ENCODE results near the gene COL11A2. TPM values are rescaled to one million over a fixed set of nuclear protein-coding genes. Genes with fewer than 3 reads are reported as not detected.

Gene COL11A2
- total RNA-seq, 1 donor = 1.8 TPM

GRCh38 chr6:33204415-33205190 lies 12.3 kb upstream of the COL11A2 start, which contains the start of gene HSD17B8:
HSD17B8 (plus strand) TSS chr6:33204655; CDS start chr6:33204669, 14 bp downstream.
- Histone ChIP-seq H4K20me1 (ENCODE audit: insufficient read depth, low read length) (peaks cover 32% of the 10 kb centered on the region), H3K27ac (ENCODE audit: low read depth, low read length) (peak within 1 kb of the TSS; percentile 91), H3K4me2 (ENCODE audit: insufficient read depth, low read length) (peak within 1 kb of the TSS; percentile 91), H3K9me3 (ENCODE audit: low read depth, low read length) (no peaks in the 10 kb centered on the region), H3K4me3 (ENCODE audit: insufficient read depth, low read length) (peak within 1 kb of the TSS; percentile 77), H3K79me2 (ENCODE audit: insufficient read depth, low read length) (peaks cover 54% of the 10 kb centered on the region), H3K4me1 (ENCODE audit: insufficient read depth, low read length) (peaks cover 58% of the 10 kb centered on the region), H3K36me3 (ENCODE audit: insufficient read depth, low read length) (peaks cover 29% of the 10 kb centered on the region), H2AFZ (ENCODE audit: low read length) (no peak within 1 kb of the TSS), H3K27me3 (ENCODE audit: insufficient read depth, low read length) (no peaks in the 10 kb centered on the region)
- peak; percentile 100 for DNase-seq (ENCODE audit: insufficient read length, low spot score, missing footprints)
- TF ChIP-seq CTCF (IDR thresholded peaks at IDR 0.05; ENCODE audit: extremely low read depth, low read depth, low read length) = no peak

- Histone ChIP-seq H3K9me3 (ENCODE audit: low read depth, low read length) (no peaks in the 10 kb centered on the region), H3K4me1 (ENCODE audit: insufficient read depth, low read length) (peaks cover 61% of the 10 kb centered on the region), H3K36me3 (ENCODE audit: insufficient read depth, low read length) (peaks cover 29% of the 10 kb centered on the region), H4K20me1 (ENCODE audit: insufficient read depth, low read length) (peaks cover 33% of the 10 kb centered on the region), H2AFZ (ENCODE audit: low read length) (no peak overlapping the region), H3K4me3 (ENCODE audit: insufficient read depth, low read length) (no peak overlapping the region), H3K4me2 (ENCODE audit: insufficient read depth, low read length) (peak overlapping the region; percentile 47), H3K79me2 (ENCODE audit: insufficient read depth, low read length) (peaks cover 58% of the 10 kb centered on the region), H3K27ac (ENCODE audit: low read depth, low read length) (peak overlapping the region; percentile 47), H3K27me3 (ENCODE audit: insufficient read depth, low read length) (no peaks in the 10 kb centered on the region)
- no peak for TF ChIP-seq CTCF (IDR thresholded peaks at IDR 0.05; ENCODE audit: extremely low read depth, low read depth, low read length)
- no peak for DNase-seq (ENCODE audit: insufficient read length, low spot score, missing footprints)
These were observed 11.8 kb upstream of the COL11A2 start for GRCh38 chr6:33204165-33204414.

GRCh38 chr6:33203443-33204164 lies 11.3 kb upstream of the COL11A2 start:
- peak overlapping the region; percentile 47 for H3K4me2 ChIP-seq (ENCODE audit: insufficient read depth, low read length)
- peaks cover 60% of the 10 kb centered on the region for H3K4me1 ChIP-seq (ENCODE audit: insufficient read depth, low read length)
- no peaks in the 10 kb centered on the region for H3K27me3 ChIP-seq (ENCODE audit: insufficient read depth, low read length)
- no peaks in the 10 kb centered on the region for H3K9me3 ChIP-seq (ENCODE audit: low read depth, low read length)
- peak; percentile 35 for DNase-seq (ENCODE audit: insufficient read length, low spot score, missing footprints)
- peaks cover 29% of the 10 kb centered on the region for H3K36me3 ChIP-seq (ENCODE audit: insufficient read depth, low read length)
- H4K20me1 ChIP-seq (ENCODE audit: insufficient read depth, low read length) = peaks cover 36% of the 10 kb centered on the region
- peaks cover 59% of the 10 kb centered on the region for H3K79me2 ChIP-seq (ENCODE audit: insufficient read depth, low read length)
- peak overlapping the region; percentile 47 for H3K27ac ChIP-seq (ENCODE audit: low read depth, low read length)
- no peak overlapping the region for H3K4me3 ChIP-seq (ENCODE audit: insufficient read depth, low read length)
- no peak for TF ChIP-seq CTCF (IDR thresholded peaks at IDR 0.05; ENCODE audit: extremely low read depth, low read depth, low read length)
- no peak overlapping the region for H2AFZ ChIP-seq (ENCODE audit: low read length)

- Histone ChIP-seq H3K27me3 (ENCODE audit: insufficient read depth, low read length) (no peaks in the 10 kb centered on the region), H4K20me1 (ENCODE audit: insufficient read depth, low read length) (peaks cover 44% of the 10 kb centered on the region), H3K4me1 (ENCODE audit: insufficient read depth, low read length) (peaks cover 63% of the 10 kb centered on the region), H3K4me3 (ENCODE audit: insufficient read depth, low read length) (peak overlapping the region; percentile 81), H3K9me3 (ENCODE audit: low read depth, low read length) (no peaks in the 10 kb centered on the region), H3K79me2 (ENCODE audit: insufficient read depth, low read length) (peaks cover 64% of the 10 kb centered on the region), H3K4me2 (ENCODE audit: insufficient read depth, low read length) (peak overlapping the region; percentile 99), H3K36me3 (ENCODE audit: insufficient read depth, low read length) (peaks cover 29% of the 10 kb centered on the region), H2AFZ (ENCODE audit: low read length) (no peak overlapping the region), H3K27ac (ENCODE audit: low read depth, low read length) (peak overlapping the region; percentile 17)
- no peak for TF ChIP-seq CTCF (IDR thresholded peaks at IDR 0.05; ENCODE audit: extremely low read depth, low read depth, low read length)
- peak; percentile 84 for DNase-seq (ENCODE audit: insufficient read length, low spot score, missing footprints)
These were observed 10.5 kb upstream of the COL11A2 start for GRCh38 chr6:33202799-33203198.

All from osteoblast (primary cell).